Endothelial cell of umbilical vein (primary cell): ENCODE measurements around the gene SMARCA2.

Experiments used
- EZH2 ChIP-seq: IDR thresholded peaks from 2 replicates; pipeline ENCODE4 v1.6.1; 2012; ENCODE audit warnings: borderline replicate concordance, low read depth, mild to moderate bottlenecking, moderate library complexity, low read length, inconsistent platforms; ENCODE audit not compliant: severe bottlenecking
- GATA2 ChIP-seq: IDR thresholded peaks from 2 replicates; pipeline ENCODE4 v1.7.0; 2011; ENCODE audit warnings: low read depth, mild to moderate bottlenecking, moderate library complexity, mixed read lengths, low read length; ENCODE audit not compliant: insufficient read length, insufficient read depth
- JUN ChIP-seq: IDR thresholded peaks from 2 replicates; pipeline ENCODE4 v1.6.1; 2011; ENCODE audit warnings: borderline replicate concordance, low read depth; ENCODE audit not compliant: insufficient read length, insufficient read depth
- MYC ChIP-seq: IDR thresholded peaks from one replicate; pipeline ENCODE4 v1.6.1; 2011; ENCODE audit warnings: mild to moderate bottlenecking, low read depth, low read length
- POLR2A ChIP-seq: IDR thresholded peaks from 2 replicates; pipeline ENCODE4 v1.6.1; 2012; ENCODE audit warnings: low read depth, mild to moderate bottlenecking, control low read depth, low read length
- POLR2AphosphoS5 ChIP-seq: IDR thresholded peaks from 2 replicates; pipeline ENCODE4 v1.6.1; 2012; ENCODE audit warnings: low read depth, mild to moderate bottlenecking, control low read depth, low read length, moderate library complexity; ENCODE audit not compliant: insufficient read depth
- TF ChIP-seq, protein P1 (sequence below), 2 donors: IDR thresholded peaks; 1 replicate in 1 of 2; 2 replicates in 1 of 2; pipeline ENCODE4 v1.5.1; 2011; ENCODE audit warnings: low read length in 2 of 2, mild to moderate bottlenecking in 2 of 2, moderate library complexity in 2 of 2, control low read depth in 1 of 2, inconsistent platforms in 1 of 2, low read depth in 1 of 2; ENCODE audit not compliant: insufficient read depth in 1 of 2; ENCODE audit errors: extremely low read depth in 1 of 2
- TF ChIP-seq, protein P2 (sequence below): IDR thresholded peaks from 2 replicates; pipeline ENCODE4 v1.6.1; 2011; ENCODE audit not compliant: insufficient read depth, insufficient read length

DNA sequence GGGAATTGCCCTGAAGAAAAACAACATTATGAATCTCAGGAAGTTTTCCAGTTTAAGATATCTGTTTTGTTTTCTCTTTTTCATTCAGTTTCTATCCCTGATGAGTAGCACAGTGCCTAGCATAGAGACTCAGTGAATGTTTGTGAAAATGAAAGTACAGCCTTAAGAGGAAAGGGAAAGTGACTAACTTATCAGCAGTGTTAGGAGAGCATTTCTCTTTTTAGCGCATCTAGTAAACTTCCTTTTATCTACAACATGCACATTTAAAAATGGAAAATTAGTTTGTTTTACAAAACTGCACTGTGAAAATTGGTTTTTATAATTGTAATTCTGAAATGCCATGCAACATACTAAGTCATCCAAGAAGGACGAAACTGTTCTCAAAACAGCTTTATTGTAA is 110.8 kb downstream of the SMARCA2 start:
- TF ChIP-seq, protein P1, sequence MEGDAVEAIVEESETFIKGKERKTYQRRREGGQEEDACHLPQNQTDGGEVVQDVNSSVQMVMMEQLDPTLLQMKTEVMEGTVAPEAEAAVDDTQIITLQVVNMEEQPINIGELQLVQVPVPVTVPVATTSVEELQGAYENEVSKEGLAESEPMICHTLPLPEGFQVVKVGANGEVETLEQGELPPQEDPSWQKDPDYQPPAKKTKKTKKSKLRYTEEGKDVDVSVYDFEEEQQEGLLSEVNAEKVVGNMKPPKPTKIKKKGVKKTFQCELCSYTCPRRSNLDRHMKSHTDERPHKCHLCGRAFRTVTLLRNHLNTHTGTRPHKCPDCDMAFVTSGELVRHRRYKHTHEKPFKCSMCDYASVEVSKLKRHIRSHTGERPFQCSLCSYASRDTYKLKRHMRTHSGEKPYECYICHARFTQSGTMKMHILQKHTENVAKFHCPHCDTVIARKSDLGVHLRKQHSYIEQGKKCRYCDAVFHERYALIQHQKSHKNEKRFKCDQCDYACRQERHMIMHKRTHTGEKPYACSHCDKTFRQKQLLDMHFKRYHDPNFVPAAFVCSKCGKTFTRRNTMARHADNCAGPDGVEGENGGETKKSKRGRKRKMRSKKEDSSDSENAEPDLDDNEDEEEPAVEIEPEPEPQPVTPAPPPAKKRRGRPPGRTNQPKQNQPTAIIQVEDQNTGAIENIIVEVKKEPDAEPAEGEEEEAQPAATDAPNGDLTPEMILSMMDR (IDR thresholded peaks at IDR 0.05; ENCODE audit: extremely low read depth in 1 of 2, insufficient read depth in 1 of 2, low read depth in 1 of 2, low read length in 2 of 2): no peak
- TF ChIP-seq EZH2 (no peak), POLR2AphosphoS5 (no peak), POLR2A (no peak), MYC (no peak), JUN (no peak), GATA2 (no peak)
- TF ChIP-seq, protein P2, sequence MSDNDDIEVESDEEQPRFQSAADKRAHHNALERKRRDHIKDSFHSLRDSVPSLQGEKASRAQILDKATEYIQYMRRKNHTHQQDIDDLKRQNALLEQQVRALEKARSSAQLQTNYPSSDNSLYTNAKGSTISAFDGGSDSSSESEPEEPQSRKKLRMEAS: no peak
